ENCODE measurements around the gene LRTM2.

The LRTM2 gene

DNA sequence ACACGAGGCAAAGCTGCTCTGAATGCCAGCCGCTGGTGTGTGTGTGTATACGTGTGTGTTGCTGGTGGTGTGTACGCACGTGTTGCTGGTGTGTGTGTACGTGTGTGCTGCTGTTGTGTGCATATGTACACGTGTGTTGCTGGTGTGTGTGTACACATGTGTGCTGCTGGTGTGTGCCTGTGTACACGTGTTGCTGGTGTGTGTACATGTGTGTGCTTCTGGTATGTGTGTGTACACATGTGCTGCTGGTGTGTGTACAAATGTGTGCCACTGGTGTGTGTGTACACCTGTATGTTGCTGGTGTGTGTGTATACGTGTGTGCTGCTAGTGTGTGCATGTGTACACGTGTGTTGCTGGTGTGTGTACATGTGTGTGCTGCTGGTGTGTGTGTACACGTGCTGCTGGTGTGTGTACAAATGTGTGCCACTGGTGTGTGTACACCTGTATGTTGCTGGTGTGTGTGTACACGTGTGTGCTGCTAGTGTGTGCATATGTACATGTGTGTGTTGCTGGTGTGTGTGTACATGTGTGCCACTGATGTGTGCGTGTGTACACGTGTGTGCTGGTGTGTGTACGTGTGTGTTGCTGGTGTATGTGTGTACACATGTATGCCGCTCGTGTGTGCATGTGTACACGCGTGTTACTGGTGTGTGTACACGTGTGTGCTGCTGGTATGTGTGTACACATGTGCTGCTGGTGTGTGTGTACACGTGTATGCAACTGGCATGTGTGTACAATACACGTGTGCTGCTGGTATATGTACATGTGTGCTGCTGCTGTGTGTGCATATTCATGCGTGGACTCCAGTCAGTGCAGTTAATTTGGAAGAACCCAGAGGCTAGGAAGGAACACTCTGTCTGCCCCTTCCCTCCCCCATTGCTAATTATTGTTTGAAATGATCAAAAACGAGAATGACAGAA is 50.9 kb downstream of the LRTM2 start:
- no peak for DNase-seq

GRCh38 chr12:1872001-1872400 is 51.6 kb downstream of the LRTM2 start:
- DNase-seq: no peak

DNA sequence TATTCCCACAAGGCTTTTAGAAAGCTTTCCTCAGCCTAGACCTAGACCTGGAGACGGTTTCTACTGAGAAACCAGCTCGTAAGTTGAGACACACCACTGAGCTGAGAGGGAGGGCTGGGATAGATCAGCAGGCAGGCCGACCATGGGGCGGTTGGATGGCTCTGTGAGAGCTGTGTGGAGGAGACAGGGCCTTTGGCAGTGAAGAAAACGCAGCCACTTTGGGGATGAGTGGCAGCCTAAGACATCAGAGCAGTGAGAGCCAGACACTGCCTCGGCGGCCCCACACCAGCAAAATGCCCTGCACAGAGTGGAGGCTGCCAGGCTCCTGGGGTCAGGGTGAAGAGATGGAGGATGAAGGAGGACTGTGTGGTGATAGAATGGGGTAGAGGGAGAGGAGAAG is 52.1 kb downstream of the LRTM2 start:
- DNase-seq: no peak

GRCh38 chr12:1873531-1874510 is 53.5 kb downstream of the LRTM2 start:
- DNase-seq: no peak

DNA sequence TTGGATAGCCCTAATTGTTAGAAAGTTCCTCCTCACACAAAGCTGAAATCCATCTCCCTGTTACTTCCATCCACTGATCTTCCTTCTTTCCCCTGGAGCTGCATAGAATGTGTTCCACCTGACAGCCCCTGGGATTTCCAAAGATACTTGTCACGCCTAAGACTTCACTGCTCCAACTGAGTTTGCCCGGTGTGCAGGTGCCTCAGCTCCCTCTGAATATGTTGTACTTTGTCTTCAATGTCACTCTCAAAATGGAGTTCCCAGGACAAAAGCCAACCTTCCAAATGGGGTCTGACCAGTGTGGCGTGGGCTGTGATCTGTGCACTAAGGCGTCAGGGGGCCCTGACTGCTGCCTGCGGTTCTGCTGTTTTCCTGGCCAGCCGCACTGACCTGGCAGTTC is 55.2 kb downstream of the LRTM2 start:
- DNase-seq: no peak

- no peak for DNase-seq
Observed at GRCh38 chr12:1876086-1876485, 55.7 kb downstream of the LRTM2 start.

GRCh38 chr12:1877169-1877878 is 57.0 kb downstream of the LRTM2 start:
- no peak for DNase-seq

DNA sequence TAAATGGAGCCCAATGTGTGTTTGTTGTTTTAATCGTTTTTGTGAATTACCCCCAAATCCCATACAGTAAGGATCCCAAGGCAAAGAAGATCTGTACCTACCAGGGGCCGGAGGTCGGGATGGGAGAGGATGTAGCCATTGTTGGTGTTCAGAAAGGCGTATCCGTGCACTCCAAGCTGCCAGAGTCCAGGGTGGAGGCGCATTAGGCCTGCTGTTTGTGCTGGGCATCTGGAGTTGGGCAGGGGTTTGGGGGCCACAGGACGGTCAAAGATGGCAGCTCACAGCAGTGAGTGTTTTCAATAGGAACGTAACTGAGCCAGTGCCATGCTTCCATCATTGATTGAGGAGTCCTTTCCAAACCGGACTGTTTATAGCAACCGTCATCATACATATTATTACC is 57.8 kb downstream of the LRTM2 start:
- DNase-seq: no peak

DNA sequence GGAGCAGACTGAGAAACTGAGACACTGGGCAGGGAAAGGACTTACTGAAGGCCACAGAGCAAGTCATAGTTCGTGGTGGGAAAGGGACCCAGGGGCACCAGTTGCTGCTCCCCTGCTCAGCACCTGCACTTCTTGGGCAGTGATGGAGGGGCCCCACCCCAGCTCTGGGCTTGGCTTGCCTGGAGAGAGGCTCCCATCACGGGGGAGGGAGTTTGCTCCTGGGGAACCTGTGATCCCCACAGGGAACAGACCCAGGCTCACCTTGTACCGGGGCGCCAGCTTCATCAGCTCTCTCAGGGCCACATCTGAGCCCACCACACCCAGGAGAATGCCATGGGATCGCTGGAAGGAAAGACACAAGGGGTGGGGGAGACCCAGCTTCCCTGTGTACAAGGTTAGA is 58.3 kb downstream of the LRTM2 start:
- DNase-seq: no peak

GRCh38 chr12:1879633-1880032 is 59.3 kb downstream of the LRTM2 start:
- DNase-seq: no peak

DNA sequence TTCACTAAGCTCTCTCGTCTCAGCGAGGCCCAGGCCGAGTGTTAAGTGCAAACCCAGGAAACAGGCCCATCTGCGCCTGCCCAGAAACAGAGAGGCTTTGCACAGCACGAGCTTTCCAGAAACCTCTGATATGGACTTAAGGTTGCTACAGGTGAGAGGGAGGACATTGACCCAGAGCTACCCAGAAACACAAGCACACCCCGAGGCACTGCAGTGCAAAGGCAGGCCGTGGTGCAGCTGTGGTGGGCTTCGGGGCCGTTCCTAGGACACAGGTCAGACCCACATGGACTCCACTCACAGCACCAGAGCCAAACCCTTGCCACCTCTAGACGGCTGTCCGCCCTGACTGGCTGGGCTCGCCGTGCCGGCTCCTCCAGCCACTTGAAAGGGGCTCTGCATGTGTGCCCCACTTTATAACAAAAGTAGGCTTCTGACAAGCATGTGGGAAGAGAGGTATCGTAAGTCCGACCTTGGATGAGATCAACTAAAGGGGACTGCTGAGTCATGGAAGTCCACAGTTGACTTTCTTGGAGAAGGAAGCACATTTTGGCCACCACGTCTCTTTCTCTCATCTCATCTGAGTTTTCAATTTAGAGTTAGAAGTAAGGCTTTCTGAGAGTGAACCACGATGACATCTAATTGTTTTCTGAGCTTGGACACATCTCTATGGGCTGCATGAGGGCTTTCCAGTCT is 59.9 kb downstream of the LRTM2 start:
- DNase-seq: no peak

DNA sequence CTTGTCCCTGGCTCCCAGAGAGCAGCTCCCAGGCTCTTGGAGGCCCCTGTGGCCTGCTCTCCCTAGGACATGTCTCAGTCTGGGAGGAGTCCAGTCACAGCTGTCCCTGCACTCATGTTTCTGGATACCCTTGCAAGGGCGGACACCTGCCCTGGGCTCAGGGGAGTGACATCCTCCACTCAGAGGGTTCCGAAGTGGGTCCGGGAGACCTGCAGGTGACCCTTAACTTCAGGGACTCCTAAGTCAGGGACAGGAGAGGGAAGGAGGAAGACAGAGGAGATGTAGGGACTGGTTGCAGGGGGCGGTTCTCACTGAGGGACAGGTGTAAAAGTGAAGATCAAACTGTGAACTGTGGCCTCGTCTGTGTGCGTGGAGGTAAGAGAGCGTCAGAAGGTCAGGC is 60.5 kb downstream of the LRTM2 start:
- DNase-seq: no peak

DNA sequence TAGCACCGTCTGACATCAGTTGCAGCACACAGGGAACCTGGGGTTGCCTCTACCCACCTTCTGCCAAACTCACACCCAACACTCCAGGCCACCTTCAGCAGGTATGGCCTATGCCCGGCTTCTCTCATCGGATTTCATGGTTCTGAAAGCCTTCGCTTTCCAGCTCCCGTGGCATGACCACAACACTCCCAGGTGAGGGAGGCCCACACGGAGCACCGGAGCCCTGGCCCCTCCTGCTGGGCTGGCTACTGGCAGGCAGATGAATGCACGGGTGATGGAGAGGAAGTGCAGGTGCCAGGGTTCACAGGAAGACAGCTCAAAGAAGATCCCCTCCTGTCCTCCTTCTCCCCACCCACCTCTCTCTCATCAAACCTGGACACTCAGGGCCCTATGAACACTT is 60.9 kb downstream of the LRTM2 start:
- no peak for DNase-seq

- no peak for DNase-seq
Observed at GRCh38 chr12:1881936-1882335, 61.6 kb downstream of the LRTM2 start.

GRCh38 chr12:1882405-1882804 is 62.0 kb downstream of the LRTM2 start:
- no peak for DNase-seq

DNA sequence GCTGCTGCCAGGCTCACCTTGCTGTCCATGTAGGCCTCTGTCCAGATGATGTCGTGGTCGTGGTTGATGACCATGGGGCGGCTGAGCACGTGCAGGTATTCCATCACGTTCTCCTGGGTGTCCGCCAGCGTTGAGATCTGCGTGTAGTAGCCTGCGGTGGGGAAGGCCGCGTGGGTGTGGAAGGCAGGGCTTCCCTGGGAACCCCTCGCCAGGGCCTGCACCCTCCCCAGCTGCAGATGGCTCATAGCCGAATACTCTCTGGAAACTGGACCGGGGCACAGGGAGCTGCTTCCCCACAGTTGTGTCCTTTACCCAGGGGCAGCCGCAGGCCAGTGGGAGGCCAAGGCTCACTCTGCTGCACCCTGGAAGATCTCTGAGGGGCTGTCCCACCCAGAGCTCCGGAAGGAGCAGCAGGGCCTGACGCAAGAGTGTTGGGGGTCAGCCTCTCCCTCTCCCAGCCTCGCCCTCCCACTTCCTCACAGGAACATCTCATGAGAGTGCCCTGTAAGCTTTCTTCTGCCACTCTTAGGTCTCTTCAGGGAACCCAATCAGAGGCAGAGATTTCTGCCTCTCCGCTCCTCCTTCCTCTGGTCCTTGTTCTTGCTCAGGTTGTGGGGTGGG is 62.6 kb downstream of the LRTM2 start:
- no peak for DNase-seq

DNA sequence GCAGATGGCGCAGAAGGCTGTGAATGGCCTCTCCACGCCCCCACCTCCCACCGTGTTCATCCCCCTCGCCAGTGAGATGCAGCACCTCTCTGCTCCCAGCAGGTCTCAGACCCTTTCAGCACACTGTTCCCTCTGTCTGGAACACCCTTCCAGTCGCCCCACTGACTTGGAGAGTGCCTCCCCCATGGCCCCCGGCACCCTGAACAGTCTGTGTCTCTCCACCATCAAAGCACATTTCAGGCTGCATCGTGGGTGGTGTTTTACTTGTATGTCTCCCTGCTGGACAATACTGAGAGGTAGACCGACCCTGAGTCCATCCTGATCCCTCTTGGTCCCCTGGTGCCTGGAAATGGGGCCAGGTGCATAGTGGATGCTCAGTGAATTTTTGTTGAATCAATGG is 63.1 kb downstream of the LRTM2 start:
- no peak for DNase-seq

GRCh38 chr12:1884651-1885050 is 64.3 kb downstream of the LRTM2 start:
- DNase-seq: no peak

- DNase-seq: no peak
Observed at GRCh38 chr12:1885082-1885596, 64.8 kb downstream of the LRTM2 start.

DNA sequence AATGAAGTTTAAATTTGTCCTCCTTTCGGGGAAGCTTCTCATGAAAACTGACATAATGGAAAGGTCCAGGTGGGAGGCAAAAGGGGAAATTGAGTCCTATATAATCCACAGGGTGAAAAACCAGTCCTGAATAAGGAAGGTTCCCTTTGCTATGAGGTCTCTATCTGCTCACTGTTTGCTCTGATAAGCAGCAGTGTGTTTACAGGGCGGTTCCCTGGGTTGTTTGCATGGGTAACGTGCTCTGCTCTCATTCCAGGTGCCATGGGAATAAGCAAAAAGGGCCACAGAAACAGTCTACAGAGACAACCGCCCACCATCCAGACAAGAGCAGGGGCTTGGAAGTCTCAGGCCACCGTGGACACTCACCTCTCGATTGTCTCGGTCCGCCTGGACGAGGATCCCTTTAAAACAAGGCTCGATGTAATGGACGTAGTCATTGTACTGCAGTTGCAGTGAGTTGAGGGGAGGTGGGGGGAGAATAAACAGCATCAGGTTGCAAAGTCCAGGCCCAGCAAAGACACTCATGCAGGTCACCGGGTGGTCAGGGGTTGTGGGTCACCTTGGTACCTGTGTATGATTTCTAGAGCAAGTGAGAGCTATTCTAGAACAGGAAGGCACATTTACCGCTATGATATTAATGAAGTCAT is 65.4 kb downstream of the LRTM2 start:
- DNase-seq: no peak

Measured in fibroblast of skin of right quadriceps (primary cell).